ENCODE measurements around the gene ARHGAP18. TPM values are rescaled to one million over a fixed set of nuclear protein-coding genes. Genes with fewer than 3 reads are reported as not detected.

The ARHGAP18 gene
- total RNA-seq, 1 donor from 2014 or later, result 110 TPM

GRCh38 chr6:129691043-129691640, 18.8 kb downstream of the ARHGAP18 start:
- DNase-seq, result no peak

GRCh38 chr6:129686941-129687627, 22.9 kb downstream of the ARHGAP18 start:
- DNase-seq, result no peak

- DNase-seq, result no peak
These were observed 24.3 kb downstream of the ARHGAP18 start for GRCh38 chr6:129685662-129686031.

GRCh38 chr6:129684903-129685661, 24.9 kb downstream of the ARHGAP18 start:
- DNase-seq, result no peak

- DNase-seq, result no peak
These were observed 25.6 kb downstream of the ARHGAP18 start for GRCh38 chr6:129684323-129684884.

- peak; percentile 99 for DNase-seq
These were observed 26.2 kb downstream of the ARHGAP18 start for GRCh38 chr6:129683601-129684322.

GRCh38 chr6:129681913-129682205, 28.1 kb downstream of the ARHGAP18 start:
- DNase-seq, result no peak

- DNase-seq, result no peak
These were observed 29.3 kb downstream of the ARHGAP18 start for GRCh38 chr6:129680633-129681032.

GRCh38 chr6:129679758-129680157, 30.2 kb downstream of the ARHGAP18 start:
- peak; percentile 45 for DNase-seq

GRCh38 chr6:129679275-129679674, 30.7 kb downstream of the ARHGAP18 start:
- peak; percentile 40 for DNase-seq

- no peak for DNase-seq
These were observed 31.5 kb downstream of the ARHGAP18 start for GRCh38 chr6:129678463-129678862.

- peak; percentile 39 for DNase-seq
These were observed 32.2 kb downstream of the ARHGAP18 start for GRCh38 chr6:129677620-129678325.

GRCh38 chr6:129675669-129676472, 34.1 kb downstream of the ARHGAP18 start:
- no peak for DNase-seq

GRCh38 chr6:129673748-129674147, 36.2 kb downstream of the ARHGAP18 start:
- DNase-seq, result no peak

GRCh38 chr6:129672881-129673631, 36.9 kb downstream of the ARHGAP18 start:
- peak; percentile 82 for DNase-seq

- no peak for DNase-seq
These were observed 37.7 kb downstream of the ARHGAP18 start for GRCh38 chr6:129672341-129672682.

GRCh38 chr6:129671442-129672340, 38.3 kb downstream of the ARHGAP18 start:
- DNase-seq, result peak; percentile 51

- DNase-seq, result no peak
These were observed 39.3 kb downstream of the ARHGAP18 start for GRCh38 chr6:129670634-129671033.

- peak; percentile 85 for DNase-seq
These were observed 42.4 kb downstream of the ARHGAP18 start for GRCh38 chr6:129667621-129668020.

- no peak for DNase-seq
These were observed 42.9 kb downstream of the ARHGAP18 start for GRCh38 chr6:129667034-129667433.

Measured in dermis blood vessel endothelial cell (primary cell).